Smooth muscle cell (in vitro differentiated cells): ENCODE data around the gene GMPR. TPM values are rescaled to one million over a fixed set of nuclear protein-coding genes. Genes with fewer than 3 reads are reported as not detected.

Experiments used
- DNase-seq: peaks from one replicate; lab custom pipeline; 2025; ENCODE audit not compliant: unreplicated experiment; lab: John Stamatoyannopoulos, UW
- H2AFZ ChIP-seq: fragments of 200-600 bp; sonication (generic); 2 replicates; pipeline ENCODE4 v1.6.0; 2016; ENCODE audit warnings: antibody characterized with exemption, low read depth, mild to moderate bottlenecking
- H3F3A ChIP-seq: fragments of 200-600 bp; sonication (generic); 2 replicates; pipeline ENCODE4 v1.6.0; 2017; ENCODE audit warnings: antibody characterized with exemption, low read depth
- H3K27ac ChIP-seq: fragments of 200-600 bp; sonication (generic); 2 replicates; pipeline ENCODE4 v1.5.1; 2016; ENCODE audit warnings: low read depth, mild to moderate bottlenecking
- H3K27me3 ChIP-seq: fragments of 200-600 bp; sonication (generic); 2 replicates; pipeline ENCODE4 v1.6.1; 2016; ENCODE audit warnings: low read depth, mild to moderate bottlenecking
- H3K36me3 ChIP-seq: fragments of 200-600 bp; sonication (generic); 2 replicates; pipeline ENCODE4 v1.5.1; 2016; ENCODE audit warnings: low read depth
- H3K4me1 ChIP-seq: fragments of 200-600 bp; sonication (generic); 2 replicates; pipeline ENCODE4 v1.5.1; 2016; ENCODE audit warnings: low read depth
- H3K4me2 ChIP-seq: fragments of 200-600 bp; sonication (generic); 2 replicates; pipeline ENCODE4 v1.6.0; 2016; ENCODE audit warnings: mild to moderate bottlenecking
- H3K4me3 ChIP-seq: fragments of 200-600 bp; sonication (generic); 2 replicates; pipeline ENCODE4 v1.5.1; 2016; ENCODE audit warnings: mild to moderate bottlenecking
- H3K79me2 ChIP-seq: fragments of 200-600 bp; sonication (generic); 2 replicates; pipeline ENCODE4 v1.6.0; 2016; ENCODE audit warnings: low read depth, mild to moderate bottlenecking
- H3K9ac ChIP-seq: fragments of 200-600 bp; sonication (generic); 2 replicates; pipeline ENCODE4 v1.6.0; 2016; ENCODE audit warnings: low read depth
- H3K9me3 ChIP-seq: fragments of 200-600 bp; sonication (generic); replicated peaks from 2 replicates; pipeline ENCODE4 v1.5.1; 2016; ENCODE audit warnings: low read depth
- H4K20me1 ChIP-seq: fragments of 200-600 bp; sonication (generic); 2 replicates; pipeline ENCODE4 v1.6.0; 2016; ENCODE audit warnings: low read depth
- CTCF ChIP-seq: fragments of 200-600 bp; sonication (generic); IDR thresholded peaks from 2 replicates; pipeline ENCODE4 v1.5.1; 2017; ENCODE audit warnings: borderline replicate concordance, mild to moderate bottlenecking, antibody characterized with exemption; ENCODE audit not compliant: insufficient read depth, poor library complexity, severe bottlenecking
- WGBS: methylation state at CpG from one replicate; pipeline ENCODE4 v1.1.7; 2016; ENCODE audit warnings: low lambda C conversion rate; 5-methylcytosine and 5-hydroxymethylcytosine counted together
- polyA plus RNA-seq: library from polyadenylated mRNA; unstranded; fragments of >200 nt; fragmentation: Nextera tagmentation; extraction: Ambion mirVana; gene quantifications from 2 replicates; pipeline ENCODE4 v1.2.1, GENCODE V29; 2016
- total RNA-seq: library from RNA; depleted of rRNA; stranded (reverse); fragments of >200 nt; gene quantifications from 2 replicates; pipeline ENCODE4 v1.2.3, GENCODE V29; 2014

Gene GMPR
- total and polyA plus RNA-seq, 2 experiments from 2014 or later = 0.74 to 1.3 TPM

GRCh38 chr6:16278048-16278724, 39.8 kb downstream of the GMPR start:
- H3K36me3 ChIP-seq = no peaks in the 10 kb centered on the region
- no peaks in the 10 kb centered on the region for H3K9me3 ChIP-seq
- 78% methylated on average over 10 of the region's 10 CpGs for WGBS
- no peak for DNase-seq
- H3K9ac ChIP-seq = no peak overlapping the region
- H3K4me1 ChIP-seq = peaks cover 12% of the 10 kb centered on the region
- peak overlapping the region; percentile 79 for H3K4me2 ChIP-seq
- H4K20me1 ChIP-seq = no peaks in the 10 kb centered on the region
- H3K4me3 ChIP-seq = no peak overlapping the region
- H2AFZ ChIP-seq = no peak overlapping the region
- H3K27ac ChIP-seq = peak overlapping the region; percentile 34
- H3F3A ChIP-seq = no peaks in the 10 kb centered on the region
- no peaks in the 10 kb centered on the region for H3K79me2 ChIP-seq
- TF ChIP-seq CTCF = no peak
- H3K27me3 ChIP-seq = no peaks in the 10 kb centered on the region

DNA sequence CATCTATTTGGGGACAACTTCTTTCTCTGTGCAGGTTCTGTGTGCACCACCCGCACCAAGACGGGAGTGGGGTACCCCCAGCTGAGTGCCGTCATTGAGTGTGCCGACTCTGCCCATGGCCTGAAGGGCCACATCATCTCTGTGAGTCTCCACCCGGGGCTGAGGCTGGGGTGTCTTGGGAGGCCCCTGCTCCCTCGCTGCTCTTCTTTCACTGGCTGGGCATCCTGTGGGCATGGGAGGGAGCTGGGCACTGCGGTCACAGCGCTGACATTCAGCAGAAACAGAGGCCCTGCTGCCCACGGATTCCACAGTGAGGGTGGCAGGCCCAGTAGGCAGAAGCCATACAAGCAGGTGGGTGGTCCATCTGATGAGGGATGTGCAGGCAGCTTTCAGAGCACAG, 40.4 kb downstream of the GMPR start:
- Histone ChIP-seq H3K27ac (no peak overlapping the region), H4K20me1 (no peaks in the 10 kb centered on the region), H3K4me1 (peaks cover 12% of the 10 kb centered on the region), H3K9ac (no peak overlapping the region), H2AFZ (no peak overlapping the region), H3F3A (no peaks in the 10 kb centered on the region), H3K27me3 (no peaks in the 10 kb centered on the region), H3K9me3 (no peaks in the 10 kb centered on the region), H3K4me3 (no peak overlapping the region), H3K36me3 (no peaks in the 10 kb centered on the region), H3K4me2 (no peak overlapping the region), H3K79me2 (no peaks in the 10 kb centered on the region)
- DNase-seq = no peak
- 95% methylated on average over 9 of the region's 9 CpGs for WGBS
- no peak for TF ChIP-seq CTCF

DNA sequence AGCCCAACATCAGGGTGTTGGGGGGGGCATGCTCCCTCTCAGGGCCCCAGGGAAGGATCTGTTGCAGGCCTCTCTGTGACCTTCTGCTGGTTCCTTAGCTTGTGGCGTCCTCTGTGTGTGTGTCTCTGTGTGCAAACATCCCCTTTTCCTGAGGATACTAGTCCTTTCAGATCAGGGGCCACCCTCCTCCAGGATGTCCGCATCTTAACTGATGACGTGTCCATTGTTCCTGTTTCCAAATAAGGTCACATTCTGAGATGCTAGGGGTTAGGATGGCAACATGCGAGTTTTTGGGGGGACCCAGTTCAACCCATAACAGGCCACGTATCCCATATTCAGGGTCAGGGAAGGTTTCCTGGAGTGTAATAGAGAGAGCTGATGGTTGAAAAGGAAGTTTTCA, 40.9 kb downstream of the GMPR start:
- H3K27me3 ChIP-seq = no peaks in the 10 kb centered on the region
- no peaks in the 10 kb centered on the region for H3K36me3 ChIP-seq
- TF ChIP-seq CTCF = no peak
- H3K9me3 ChIP-seq = no peaks in the 10 kb centered on the region
- no peaks in the 10 kb centered on the region for H3F3A ChIP-seq
- no peak overlapping the region for H3K9ac ChIP-seq
- no peaks in the 10 kb centered on the region for H4K20me1 ChIP-seq
- H3K4me2 ChIP-seq = no peak overlapping the region
- H3K4me1 ChIP-seq = peaks cover 12% of the 10 kb centered on the region
- 96% methylated on average over 5 of the region's 5 CpGs for WGBS
- H3K4me3 ChIP-seq = no peak overlapping the region
- H3K27ac ChIP-seq = no peak overlapping the region
- no peaks in the 10 kb centered on the region for H3K79me2 ChIP-seq
- no peak overlapping the region for H2AFZ ChIP-seq
- no peak for DNase-seq

GRCh38 chr6:16282370-16282769, 44.0 kb downstream of the GMPR start:
- no peak overlapping the region for H3K4me3 ChIP-seq
- H3K79me2 ChIP-seq = no peaks in the 10 kb centered on the region
- no peak for DNase-seq
- no peaks in the 10 kb centered on the region for H3K9me3 ChIP-seq
- H3K27ac ChIP-seq = no peak overlapping the region
- H2AFZ ChIP-seq = no peak overlapping the region
- H3K36me3 ChIP-seq = no peaks in the 10 kb centered on the region
- no peak overlapping the region for H3K4me2 ChIP-seq
- peaks cover 9% of the 10 kb centered on the region for H3K4me1 ChIP-seq
- WGBS = 98% methylated on average over 4 of the region's 4 CpGs
- H3K27me3 ChIP-seq = no peaks in the 10 kb centered on the region
- no peak overlapping the region for H3K9ac ChIP-seq
- no peaks in the 10 kb centered on the region for H4K20me1 ChIP-seq
- TF ChIP-seq CTCF = no peak
- no peaks in the 10 kb centered on the region for H3F3A ChIP-seq
